Activated CD4-positive, alpha-beta T cell treated with anti-CD3 and anti-CD28 coated beads, Interleukin-2, Interleukin-6, amounts not matched to agents 100 ng/mL and 50 ng/mL, durations not matched to agents 16 hours and 8 hours (primary cell): ENCODE results near the gene GAGE12G.
"Not testable (repeated sequence)": the region's sequence is repeated elsewhere in the genome, so short reads cannot be mapped to it uniquely, and the experiment has no call there.

Experiments used
- DNase-seq: peaks from one replicate; pipeline ENCODE4 v3.0.0-alpha.2; 2020

The GAGE12G gene, protein sequence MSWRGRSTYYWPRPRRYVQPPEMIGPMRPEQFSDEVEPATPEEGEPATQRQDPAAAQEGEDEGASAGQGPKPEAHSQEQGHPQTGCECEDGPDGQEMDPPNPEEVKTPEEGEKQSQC

GRCh38 chrX:49570100-49570499 is at the start of gene GAGE12G:
TSS of gene GAGE12G (plus strand) at chrX:49570400. CDS start at chrX:49571555, 1,155 bp downstream.
- not testable (repeated sequence) for DNase-seq

DNA sequence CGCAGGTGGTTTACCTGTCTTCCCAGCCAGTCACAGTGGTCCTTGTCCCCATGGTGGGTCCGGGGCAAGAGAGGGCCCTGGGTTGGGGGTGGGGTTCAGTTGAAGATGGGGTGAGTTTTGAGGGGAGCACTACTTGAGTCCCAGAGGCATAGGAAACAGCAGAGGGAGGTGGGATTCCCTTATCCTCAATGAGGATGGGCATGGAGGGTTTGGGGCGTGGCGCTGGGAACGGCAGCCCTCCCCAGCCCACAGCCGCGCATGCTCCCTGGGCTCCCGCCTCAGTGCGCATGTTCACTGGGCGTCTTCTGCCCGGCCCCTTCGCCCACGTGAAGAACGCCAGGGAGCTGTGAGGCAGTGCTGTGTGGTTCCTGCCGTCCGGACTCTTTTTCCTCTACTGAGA is 38.3 kb upstream of the GAGE12G start, which contains the start of gene GAGE12C:
GAGE12C (plus strand) TSS at position 301 of the 400 bp plus-strand sequence. CDS start 1,155 bp downstream, outside the sequence.
- not testable (repeated sequence) for DNase-seq

DNA sequence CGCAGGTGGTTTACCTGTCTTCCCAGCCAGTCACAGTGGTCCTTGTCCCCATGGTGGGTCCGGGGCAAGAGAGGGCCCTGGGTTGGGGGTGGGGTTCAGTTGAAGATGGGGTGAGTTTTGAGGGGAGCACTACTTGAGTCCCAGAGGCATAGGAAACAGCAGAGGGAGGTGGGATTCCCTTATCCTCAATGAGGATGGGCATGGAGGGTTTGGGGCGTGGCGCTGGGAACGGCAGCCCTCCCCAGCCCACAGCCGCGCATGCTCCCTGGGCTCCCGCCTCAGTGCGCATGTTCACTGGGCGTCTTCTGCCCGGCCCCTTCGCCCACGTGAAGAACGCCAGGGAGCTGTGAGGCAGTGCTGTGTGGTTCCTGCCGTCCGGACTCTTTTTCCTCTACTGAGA is 28.8 kb upstream of the GAGE12G start, which contains the start of gene GAGE12D:
GAGE12D (plus strand) TSS at position 301 of the 400 bp plus-strand sequence. CDS start 1,155 bp downstream, outside the sequence.
- not testable (repeated sequence) for DNase-seq

- DNase-seq = not testable (repeated sequence)
These were observed 19.2 kb upstream of the GAGE12G start, which contains the start of gene GAGE12E for GRCh38 chrX:49550989-49551388. TSS of gene GAGE12E (plus strand) at chrX:49551289. CDS start at chrX:49552444, 1,155 bp downstream.

- DNase-seq = not testable (repeated sequence)
These were observed 9.7 kb upstream of the GAGE12G start, which contains the start of gene GAGE12F for GRCh38 chrX:49560542-49560941. TSS of gene GAGE12F (plus strand) at chrX:49560842. CDS start at chrX:49561997, 1,155 bp downstream.

DNA sequence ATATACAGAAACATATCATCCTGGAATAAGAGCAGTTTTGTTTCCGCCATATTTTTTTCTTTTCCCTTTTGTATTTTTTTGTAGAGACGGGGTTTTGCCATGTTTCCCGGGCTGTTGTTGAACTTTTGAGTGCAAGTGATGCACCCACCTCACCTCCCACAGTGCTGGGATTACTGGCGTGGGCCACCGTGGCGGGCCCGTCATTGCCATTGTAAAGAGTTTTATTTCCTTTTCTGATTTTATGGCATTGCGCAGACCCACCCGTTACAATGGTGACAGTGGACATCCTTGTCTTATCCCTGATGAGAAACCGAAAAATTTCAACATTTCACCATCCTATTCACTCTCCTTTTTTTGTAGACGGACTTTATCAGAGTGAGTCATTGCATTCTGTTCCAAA is 1.5 kb upstream of the GAGE12G start:
- not testable (repeated sequence) for DNase-seq

GRCh38 chrX:49569152-49569551 is 1.0 kb upstream of the GAGE12G start:
- DNase-seq = not testable (repeated sequence)

DNA sequence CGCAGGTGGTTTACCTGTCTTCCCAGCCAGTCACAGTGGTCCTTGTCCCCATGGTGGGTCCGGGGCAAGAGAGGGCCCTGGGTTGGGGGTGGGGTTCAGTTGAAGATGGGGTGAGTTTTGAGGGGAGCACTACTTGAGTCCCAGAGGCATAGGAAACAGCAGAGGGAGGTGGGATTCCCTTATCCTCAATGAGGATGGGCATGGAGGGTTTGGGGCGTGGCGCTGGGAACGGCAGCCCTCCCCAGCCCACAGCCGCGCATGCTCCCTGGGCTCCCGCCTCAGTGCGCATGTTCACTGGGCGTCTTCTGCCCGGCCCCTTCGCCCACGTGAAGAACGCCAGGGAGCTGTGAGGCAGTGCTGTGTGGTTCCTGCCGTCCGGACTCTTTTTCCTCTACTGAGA is 9.4 kb downstream of the GAGE12G start, which contains the start of gene GAGE12H:
GAGE12H (plus strand) TSS at position 301 of the 400 bp plus-strand sequence. CDS start 1,155 bp downstream, outside the sequence.
- not testable (repeated sequence) for DNase-seq

- not testable (repeated sequence) for DNase-seq
These were observed 19.0 kb downstream of the GAGE12G start, which contains the start of gene GAGE2A for GRCh38 chrX:49589196-49589595. TSS of gene GAGE2A (plus strand) at chrX:49589496. CDS start at chrX:49590651, 1,155 bp downstream.

GRCh38 chrX:49589769-49590478 is 19.7 kb downstream of the GAGE12G start:
- peak; percentile 15 for DNase-seq

- DNase-seq = not testable (repeated sequence)
These were observed 20.3 kb downstream of the GAGE12G start for GRCh38 chrX:49590488-49590887.

DNA sequence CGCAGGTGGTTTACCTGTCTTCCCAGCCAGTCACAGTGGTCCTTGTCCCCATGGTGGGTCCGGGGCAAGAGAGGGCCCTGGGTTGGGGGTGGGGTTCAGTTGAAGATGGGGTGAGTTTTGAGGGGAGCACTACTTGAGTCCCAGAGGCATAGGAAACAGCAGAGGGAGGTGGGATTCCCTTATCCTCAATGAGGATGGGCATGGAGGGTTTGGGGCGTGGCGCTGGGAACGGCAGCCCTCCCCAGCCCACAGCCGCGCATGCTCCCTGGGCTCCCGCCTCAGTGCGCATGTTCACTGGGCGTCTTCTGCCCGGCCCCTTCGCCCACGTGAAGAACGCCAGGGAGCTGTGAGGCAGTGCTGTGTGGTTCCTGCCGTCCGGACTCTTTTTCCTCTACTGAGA is 28.5 kb downstream of the GAGE12G start, which contains the start of gene GAGE1:
GAGE1 (plus strand) TSS at position 301 of the 400 bp plus-strand sequence. CDS start 1,155 bp downstream, outside the sequence.
- not testable (repeated sequence) for DNase-seq

- no peak for DNase-seq
These were observed 40.6 kb downstream of the GAGE12G start for GRCh38 chrX:49610718-49611310.

GRCh38 chrX:49618574-49618973 is 48.4 kb downstream of the GAGE12G start:
- DNase-seq = no peak
